Measurements from ENCODE around the gene OTUB1. TPM values are rescaled to one million over a fixed set of nuclear protein-coding genes. Genes with fewer than 3 reads are reported as not detected.

OTUB1 gene
- total and polyA plus RNA-seq, 9 of the 15 experiments (the other 6 are each of a cell fraction or from before 2014, with no cell fraction given), result 29.5 to 134 (median 66.1) TPM

- TF ChIP-seq, protein P1, sequence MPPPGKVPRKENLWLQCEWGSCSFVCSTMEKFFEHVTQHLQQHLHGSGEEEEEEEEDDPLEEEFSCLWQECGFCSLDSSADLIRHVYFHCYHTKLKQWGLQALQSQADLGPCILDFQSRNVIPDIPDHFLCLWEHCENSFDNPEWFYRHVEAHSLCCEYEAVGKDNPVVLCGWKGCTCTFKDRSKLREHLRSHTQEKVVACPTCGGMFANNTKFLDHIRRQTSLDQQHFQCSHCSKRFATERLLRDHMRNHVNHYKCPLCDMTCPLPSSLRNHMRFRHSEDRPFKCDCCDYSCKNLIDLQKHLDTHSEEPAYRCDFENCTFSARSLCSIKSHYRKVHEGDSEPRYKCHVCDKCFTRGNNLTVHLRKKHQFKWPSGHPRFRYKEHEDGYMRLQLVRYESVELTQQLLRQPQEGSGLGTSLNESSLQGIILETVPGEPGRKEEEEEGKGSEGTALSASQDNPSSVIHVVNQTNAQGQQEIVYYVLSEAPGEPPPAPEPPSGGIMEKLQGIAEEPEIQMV (tag; conservative IDR thresholded peaks at IDR 0.05; ENCODE audit: low read depth), result 0 out of 2 replicates have a peak, but pooled peaks have one; percentile 11
- TF ChIP-seq ZNF589 (CRISPR knock-in tag; IDR thresholded peaks at IDR 0.05; ENCODE audit: low read depth), result 0 out of 2 replicates have a peak, but pooled peaks have one; percentile 45
- TF ChIP-seq RAD51 (IDR thresholded peaks at IDR 0.05; ENCODE audit: borderline replicate concordance, low read depth), result 0 out of 2 replicates have a peak, but pooled peaks have one; percentile 58
- TF ChIP-seq, protein P2, sequence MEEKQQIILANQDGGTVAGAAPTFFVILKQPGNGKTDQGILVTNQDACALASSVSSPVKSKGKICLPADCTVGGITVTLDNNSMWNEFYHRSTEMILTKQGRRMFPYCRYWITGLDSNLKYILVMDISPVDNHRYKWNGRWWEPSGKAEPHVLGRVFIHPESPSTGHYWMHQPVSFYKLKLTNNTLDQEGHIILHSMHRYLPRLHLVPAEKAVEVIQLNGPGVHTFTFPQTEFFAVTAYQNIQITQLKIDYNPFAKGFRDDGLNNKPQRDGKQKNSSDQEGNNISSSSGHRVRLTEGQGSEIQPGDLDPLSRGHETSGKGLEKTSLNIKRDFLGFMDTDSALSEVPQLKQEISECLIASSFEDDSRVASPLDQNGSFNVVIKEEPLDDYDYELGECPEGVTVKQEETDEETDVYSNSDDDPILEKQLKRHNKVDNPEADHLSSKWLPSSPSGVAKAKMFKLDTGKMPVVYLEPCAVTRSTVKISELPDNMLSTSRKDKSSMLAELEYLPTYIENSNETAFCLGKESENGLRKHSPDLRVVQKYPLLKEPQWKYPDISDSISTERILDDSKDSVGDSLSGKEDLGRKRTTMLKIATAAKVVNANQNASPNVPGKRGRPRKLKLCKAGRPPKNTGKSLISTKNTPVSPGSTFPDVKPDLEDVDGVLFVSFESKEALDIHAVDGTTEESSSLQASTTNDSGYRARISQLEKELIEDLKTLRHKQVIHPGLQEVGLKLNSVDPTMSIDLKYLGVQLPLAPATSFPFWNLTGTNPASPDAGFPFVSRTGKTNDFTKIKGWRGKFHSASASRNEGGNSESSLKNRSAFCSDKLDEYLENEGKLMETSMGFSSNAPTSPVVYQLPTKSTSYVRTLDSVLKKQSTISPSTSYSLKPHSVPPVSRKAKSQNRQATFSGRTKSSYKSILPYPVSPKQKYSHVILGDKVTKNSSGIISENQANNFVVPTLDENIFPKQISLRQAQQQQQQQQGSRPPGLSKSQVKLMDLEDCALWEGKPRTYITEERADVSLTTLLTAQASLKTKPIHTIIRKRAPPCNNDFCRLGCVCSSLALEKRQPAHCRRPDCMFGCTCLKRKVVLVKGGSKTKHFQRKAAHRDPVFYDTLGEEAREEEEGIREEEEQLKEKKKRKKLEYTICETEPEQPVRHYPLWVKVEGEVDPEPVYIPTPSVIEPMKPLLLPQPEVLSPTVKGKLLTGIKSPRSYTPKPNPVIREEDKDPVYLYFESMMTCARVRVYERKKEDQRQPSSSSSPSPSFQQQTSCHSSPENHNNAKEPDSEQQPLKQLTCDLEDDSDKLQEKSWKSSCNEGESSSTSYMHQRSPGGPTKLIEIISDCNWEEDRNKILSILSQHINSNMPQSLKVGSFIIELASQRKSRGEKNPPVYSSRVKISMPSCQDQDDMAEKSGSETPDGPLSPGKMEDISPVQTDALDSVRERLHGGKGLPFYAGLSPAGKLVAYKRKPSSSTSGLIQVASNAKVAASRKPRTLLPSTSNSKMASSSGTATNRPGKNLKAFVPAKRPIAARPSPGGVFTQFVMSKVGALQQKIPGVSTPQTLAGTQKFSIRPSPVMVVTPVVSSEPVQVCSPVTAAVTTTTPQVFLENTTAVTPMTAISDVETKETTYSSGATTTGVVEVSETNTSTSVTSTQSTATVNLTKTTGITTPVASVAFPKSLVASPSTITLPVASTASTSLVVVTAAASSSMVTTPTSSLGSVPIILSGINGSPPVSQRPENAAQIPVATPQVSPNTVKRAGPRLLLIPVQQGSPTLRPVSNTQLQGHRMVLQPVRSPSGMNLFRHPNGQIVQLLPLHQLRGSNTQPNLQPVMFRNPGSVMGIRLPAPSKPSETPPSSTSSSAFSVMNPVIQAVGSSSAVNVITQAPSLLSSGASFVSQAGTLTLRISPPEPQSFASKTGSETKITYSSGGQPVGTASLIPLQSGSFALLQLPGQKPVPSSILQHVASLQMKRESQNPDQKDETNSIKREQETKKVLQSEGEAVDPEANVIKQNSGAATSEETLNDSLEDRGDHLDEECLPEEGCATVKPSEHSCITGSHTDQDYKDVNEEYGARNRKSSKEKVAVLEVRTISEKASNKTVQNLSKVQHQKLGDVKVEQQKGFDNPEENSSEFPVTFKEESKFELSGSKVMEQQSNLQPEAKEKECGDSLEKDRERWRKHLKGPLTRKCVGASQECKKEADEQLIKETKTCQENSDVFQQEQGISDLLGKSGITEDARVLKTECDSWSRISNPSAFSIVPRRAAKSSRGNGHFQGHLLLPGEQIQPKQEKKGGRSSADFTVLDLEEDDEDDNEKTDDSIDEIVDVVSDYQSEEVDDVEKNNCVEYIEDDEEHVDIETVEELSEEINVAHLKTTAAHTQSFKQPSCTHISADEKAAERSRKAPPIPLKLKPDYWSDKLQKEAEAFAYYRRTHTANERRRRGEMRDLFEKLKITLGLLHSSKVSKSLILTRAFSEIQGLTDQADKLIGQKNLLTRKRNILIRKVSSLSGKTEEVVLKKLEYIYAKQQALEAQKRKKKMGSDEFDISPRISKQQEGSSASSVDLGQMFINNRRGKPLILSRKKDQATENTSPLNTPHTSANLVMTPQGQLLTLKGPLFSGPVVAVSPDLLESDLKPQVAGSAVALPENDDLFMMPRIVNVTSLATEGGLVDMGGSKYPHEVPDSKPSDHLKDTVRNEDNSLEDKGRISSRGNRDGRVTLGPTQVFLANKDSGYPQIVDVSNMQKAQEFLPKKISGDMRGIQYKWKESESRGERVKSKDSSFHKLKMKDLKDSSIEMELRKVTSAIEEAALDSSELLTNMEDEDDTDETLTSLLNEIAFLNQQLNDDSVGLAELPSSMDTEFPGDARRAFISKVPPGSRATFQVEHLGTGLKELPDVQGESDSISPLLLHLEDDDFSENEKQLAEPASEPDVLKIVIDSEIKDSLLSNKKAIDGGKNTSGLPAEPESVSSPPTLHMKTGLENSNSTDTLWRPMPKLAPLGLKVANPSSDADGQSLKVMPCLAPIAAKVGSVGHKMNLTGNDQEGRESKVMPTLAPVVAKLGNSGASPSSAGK (IDR thresholded peaks at IDR 0.05), result peak; percentile 75
- TF ChIP-seq ZNF197 (CRISPR knock-in tag; IDR thresholded peaks at IDR 0.05; ENCODE audit: low read depth), result 0 out of 2 replicates have a peak, but pooled peaks have one; percentile 37
- TF ChIP-seq ZNF384 (IDR thresholded peaks at IDR 0.05; ENCODE audit: low read depth, low read length), result 0 out of 2 replicates have a peak, but pooled peaks have one; percentile 4
- TF ChIP-seq SPI1 (IDR thresholded peaks at IDR 0.05; ENCODE audit: borderline replicate concordance, low read depth, low read length), result peak; percentile 21; the same call in 1 of the 2 replicates
- 0 out of 2 replicates have a peak, but pooled peaks have one; percentile 28 for TF ChIP-seq MYC (IDR thresholded peaks at IDR 0.05; ENCODE audit: low read depth, low read length)
- TF ChIP-seq MYC (CRISPR knock-in tag; IDR thresholded peaks at IDR 0.05; ENCODE audit: borderline replicate concordance, low read depth), result no peak
These were observed 15.3 kb upstream of the OTUB1 start (continued) for GRCh38 chr11:63970902-63971301.

Measured in K562 (cell line).